ENCODE data around the gene TMCO5A.

Gene TMCO5A

DNA sequence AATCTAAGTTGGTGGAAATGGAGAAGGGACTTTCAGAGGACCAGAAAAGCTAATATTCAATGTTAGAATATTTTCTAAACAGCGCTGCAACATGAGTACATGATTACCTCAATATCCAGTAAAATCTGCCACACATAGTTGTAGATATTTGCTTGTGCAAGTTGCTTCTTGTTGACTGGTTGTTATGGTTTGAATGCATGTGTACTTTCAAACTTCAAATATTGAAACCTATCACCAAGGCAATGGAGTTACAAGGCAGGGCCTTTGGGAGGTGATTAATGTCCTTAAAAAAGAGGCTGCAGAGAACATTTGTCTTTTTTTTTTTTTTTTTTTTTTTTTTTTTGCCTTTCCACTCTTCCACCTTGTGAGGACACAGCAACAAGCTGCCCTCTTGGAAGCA is 49.9 kb downstream of the TMCO5A start:
- H3K36me3 ChIP-seq (ENCODE audit: control insufficient read depth, insufficient read depth, low read length) = no peaks in the 10 kb centered on the region
- no peak for TF ChIP-seq CTCF (IDR thresholded peaks at IDR 0.05; ENCODE audit: insufficient read depth, low read length, poor library complexity, severe bottlenecking)

GRCh38 chr15:37995461-37996347 is 61.3 kb downstream of the TMCO5A start:
- Histone ChIP-seq H3K4me3 (replicated peaks; ENCODE audit: low read depth, low read length) (no peak overlapping the region), H3K36me3 (ENCODE audit: control insufficient read depth, insufficient read depth, low read length) (no peaks in the 10 kb centered on the region), H3K27me3 (replicated peaks; ENCODE audit: control insufficient read depth, insufficient read depth, low read length) (no peaks in the 10 kb centered on the region)
- peak; percentile 43 for TF ChIP-seq CTCF (IDR thresholded peaks at IDR 0.05; ENCODE audit: insufficient read depth, low read length, poor library complexity, severe bottlenecking)
- DNase-seq (ENCODE audit: extremely low read depth, insufficient read length) = no peak

More for the DNA sequence above, 49.9 kb downstream of the TMCO5A start:
- no peak for DNase-seq (ENCODE audit: extremely low read depth, insufficient read length)
- Histone ChIP-seq H3K4me3 (replicated peaks; ENCODE audit: low read depth, low read length) (no peak overlapping the region), H3K27me3 (replicated peaks; ENCODE audit: control insufficient read depth, insufficient read depth, low read length) (no peaks in the 10 kb centered on the region)

Data from GM06990 (cell line).